Measurements from ENCODE around the gene BEX4. TPM values are rescaled to one million over a fixed set of nuclear protein-coding genes. Genes with fewer than 3 reads are reported as not detected.

BEX4 gene
- total RNA-seq, 3 donors from 2014 or later: 8.5 to 10.7 (median 8.7) TPM

DNA sequence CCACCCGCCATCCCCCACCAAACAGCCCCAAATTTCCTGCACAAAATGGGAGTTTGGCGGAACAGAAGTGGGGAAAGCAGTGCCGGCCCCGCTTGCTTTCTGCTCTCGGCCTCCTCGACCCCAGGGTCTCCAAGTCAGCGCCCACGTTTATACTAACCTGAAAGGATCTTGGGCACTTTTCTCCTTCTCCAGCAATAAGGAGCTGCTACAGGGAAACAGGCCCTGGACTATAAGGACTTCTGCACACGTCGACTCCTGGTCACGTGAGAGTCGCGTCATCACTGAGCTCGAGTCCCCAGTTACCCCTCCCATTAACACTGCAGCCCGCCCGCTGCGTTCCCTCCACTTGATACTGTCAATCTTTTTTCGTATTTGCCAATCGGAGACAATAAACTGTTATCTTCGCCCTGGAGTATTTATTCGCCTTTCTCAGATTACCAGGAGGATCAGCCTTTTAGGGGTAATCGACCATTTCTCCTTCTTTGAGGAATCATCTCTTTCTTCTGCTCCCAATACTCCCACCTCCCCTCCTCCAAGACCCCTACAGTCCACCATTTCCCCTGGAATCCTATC lies 40.1 kb downstream of the BEX4 start, which contains the start of gene TCEAL8:
Gene TCEAL8, minus strand, starts transcription at position 235 of the 573 bp plus-strand sequence. CDS start 1,176 bp downstream, outside the sequence.
- no peaks in the 10 kb centered on the region for H3K9me3 Mint-ChIP-seq
- peaks cover 8% of the 10 kb centered on the region for H3K36me3 Mint-ChIP-seq (ENCODE audit: insufficient read depth)
- DNase-seq: peak; percentile 45
- peaks cover 15% of the 10 kb centered on the region for H3K4me1 Mint-ChIP-seq (ENCODE audit: low read depth)
- peak; percentile 92 to 97 for ATAC-seq
- peak within 1 kb of the TSS; percentile 96 for H3K4me3 Mint-ChIP-seq
- H3K27me3 Mint-ChIP-seq (ENCODE audit: low read depth): no peaks in the 10 kb centered on the region

DNA sequence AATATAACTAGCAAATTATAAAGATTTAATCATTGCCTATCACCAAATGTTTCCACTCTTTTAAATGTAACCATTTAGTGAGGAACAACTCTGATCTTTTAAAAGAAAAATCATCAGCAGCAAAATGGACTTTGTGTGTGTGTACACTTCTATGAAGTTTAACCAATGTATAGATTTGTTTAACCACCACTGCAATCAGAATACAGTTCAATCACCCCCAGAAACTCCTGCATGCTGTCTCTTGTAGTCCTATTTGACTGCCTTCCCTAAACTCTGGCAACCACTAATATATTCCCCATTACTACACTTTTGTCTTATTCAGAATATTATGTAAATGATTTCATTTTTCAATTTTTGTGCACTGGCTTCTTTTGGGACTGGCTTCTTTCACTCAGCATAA lies 41.7 kb downstream of the BEX4 start:
- peaks cover 8% of the 10 kb centered on the region for H3K36me3 Mint-ChIP-seq (ENCODE audit: insufficient read depth)
- no peak for ATAC-seq
- no peaks in the 10 kb centered on the region for H3K9me3 Mint-ChIP-seq
- H3K27me3 Mint-ChIP-seq (ENCODE audit: low read depth): no peaks in the 10 kb centered on the region
- H3K4me1 Mint-ChIP-seq (ENCODE audit: low read depth): peaks cover 15% of the 10 kb centered on the region
- DNase-seq: no peak
- H3K4me3 Mint-ChIP-seq: no peak overlapping the region

DNA sequence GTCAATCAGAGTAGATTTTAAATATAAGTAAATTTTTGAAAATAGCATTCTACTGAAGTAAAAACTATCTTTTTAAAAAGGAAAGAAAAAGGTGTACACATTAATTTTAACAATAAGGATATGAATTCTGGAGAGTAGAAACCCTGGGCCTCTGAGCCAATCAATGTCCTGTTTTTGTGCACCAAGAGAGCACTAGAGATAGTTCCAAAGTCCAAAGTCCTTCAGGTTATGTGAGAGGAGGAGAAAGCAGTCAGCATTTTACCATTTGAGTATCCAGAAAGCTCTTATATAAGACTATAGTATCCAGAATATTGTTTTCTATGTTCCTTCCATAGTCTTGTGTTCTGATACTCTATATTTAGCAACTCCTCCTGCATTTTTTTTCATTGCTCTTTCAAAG lies 43.4 kb downstream of the BEX4 start:
- Mint-ChIP-seq H3K4me3 (no peak overlapping the region), H3K36me3 (ENCODE audit: insufficient read depth) (peaks cover 5% of the 10 kb centered on the region)

More for the DNA sequence above, 43.4 kb downstream of the BEX4 start:
- peaks cover 15% of the 10 kb centered on the region for H3K4me1 Mint-ChIP-seq (ENCODE audit: low read depth)
- no peaks in the 10 kb centered on the region for H3K9me3 Mint-ChIP-seq
- ATAC-seq (no peak), DNase-seq (no peak)
- no peaks in the 10 kb centered on the region for H3K27me3 Mint-ChIP-seq (ENCODE audit: low read depth)

Other genes with a start within 250 kb of the BEX4 start
- 1 to 10 TPM in 1 of 3 donors, under 1 TPM in 2; 0.32 to 1.2 (median 0.49) TPM for gene BEX1, start 150.9 kb upstream of the BEX4 start, total RNA-seq
- not detected for gene NXF3, start 122.0 kb upstream of the BEX4 start, total RNA-seq
- 10 to 100 TPM; 17.1 to 23.4 (median 21.2) TPM for gene TCEAL8, start 40.0 kb downstream of the BEX4 start, total RNA-seq
- gene TCEAL5, start 61.6 kb downstream of the BEX4 start, total RNA-seq: not detected
- gene BEX2, start 95.9 kb downstream of the BEX4 start, total RNA-seq: 10 to 100 TPM; 16.0 to 17.9 (median 16.5) TPM
- not detected for gene TCEAL7, start 115.1 kb downstream of the BEX4 start, total RNA-seq
- 1 to 10 TPM; 1.3 to 2.6 (median 1.8) TPM for gene TCEAL9, start 141.4 kb downstream of the BEX4 start, total RNA-seq
- gene BEX3, start 161.4 kb downstream of the BEX4 start, total RNA-seq: 1 to 10 TPM; 6.8 to 9.1 (median 7.6) TPM

Data from activated T-cell treated with anti-CD3 and anti-CD28 coated beads, Interleukin-2, amount 50 U/mL, for 4 hours (primary cell).